H9 (cell line): Measurements from ENCODE around the gene MMEL1. TPM values are rescaled to one million over a fixed set of nuclear protein-coding genes. Genes with fewer than 3 reads are reported as not detected.

Source experiments
- DNase-seq: peaks from one replicate; pipeline ENCODE4 v3.0.0-alpha.2; 2017
- H2AFZ ChIP-seq: one replicate; pipeline ENCODE4 v1.6.1; 2013; ENCODE audit warnings: mild to moderate bottlenecking, low read length, control low read depth, moderate library complexity
- H2AK5ac ChIP-seq: 2 replicates; pipeline ENCODE4 v1.6.1; 2013; ENCODE audit warnings: low read length, control low read depth, mixed read lengths; ENCODE audit not compliant: insufficient read length
- H2BK120ac ChIP-seq: one replicate; pipeline ENCODE4 v1.6.1; 2013; ENCODE audit warnings: low read depth, mild to moderate bottlenecking, low read length, control low read depth, inconsistent platforms; ENCODE audit not compliant: poor library complexity, severe bottlenecking
- H2BK12ac ChIP-seq: 2 replicates; pipeline ENCODE4 v1.6.1; 2013; ENCODE audit warnings: low read length, control low read depth, mixed read lengths, low read depth; ENCODE audit not compliant: insufficient read length
- H2BK15ac ChIP-seq: 2 replicates; pipeline ENCODE4 v1.6.1; 2013; ENCODE audit warnings: low read depth, low read length, control low read depth
- H2BK20ac ChIP-seq: one replicate; pipeline ENCODE4 v1.6.1; 2013; ENCODE audit warnings: low read depth, mild to moderate bottlenecking, low read length, control low read depth, inconsistent platforms; ENCODE audit not compliant: poor library complexity, severe bottlenecking
- H2BK5ac ChIP-seq: 2 replicates; pipeline ENCODE4 v1.6.1; 2013; ENCODE audit warnings: low read length, control low read depth, mixed read lengths; ENCODE audit not compliant: insufficient read length
- H3K14ac ChIP-seq: 2 replicates; pipeline ENCODE4 v1.6.1; 2013; ENCODE audit warnings: low read length, control low read depth; ENCODE audit not compliant: insufficient read depth
- H3K18ac ChIP-seq: 2 replicates; pipeline ENCODE4 v1.6.1; 2013; ENCODE audit warnings: low read depth, mild to moderate bottlenecking, mixed read lengths, low read length, control low read depth; ENCODE audit not compliant: insufficient read length
- H3K23ac ChIP-seq: 2 replicates; pipeline ENCODE4 v1.6.1; 2013; ENCODE audit warnings: low read length, control low read depth, mixed read lengths, low read depth; ENCODE audit not compliant: insufficient read length
- H3K23me2 ChIP-seq: 2 replicates; pipeline ENCODE4 v1.6.1; 2013; ENCODE audit warnings: low read depth, mild to moderate bottlenecking, mixed read lengths, low read length, control low read depth; ENCODE audit not compliant: insufficient read length, poor library complexity, severe bottlenecking
- H3K27ac ChIP-seq: 2 replicates; pipeline ENCODE4 v1.5.1; 2013; ENCODE audit warnings: low read length, control low read depth, mixed read lengths, low read depth; ENCODE audit not compliant: insufficient read length
- H3K27me3 ChIP-seq: 2 replicates; pipeline ENCODE4 v1.6.1; 2013; ENCODE audit warnings: low read length, control low read depth, inconsistent platforms; ENCODE audit not compliant: insufficient read depth
- H3K4ac ChIP-seq: 2 replicates; pipeline ENCODE4 v1.6.1; 2013; ENCODE audit warnings: low read depth, mild to moderate bottlenecking, control low read depth, inconsistent platforms, low read length, moderate library complexity
- H3K4me1 ChIP-seq: 2 replicates; pipeline ENCODE4 v1.6.1; 2013; ENCODE audit warnings: low read length, control low read depth, inconsistent platforms; ENCODE audit not compliant: insufficient read depth
- H3K4me2 ChIP-seq: 2 replicates; pipeline ENCODE4 v1.6.1; 2013; ENCODE audit warnings: low read length, control low read depth, mixed read lengths; ENCODE audit not compliant: insufficient read length, insufficient read depth
- H3K56ac ChIP-seq: 2 replicates; pipeline ENCODE4 v1.6.1; 2013; ENCODE audit warnings: low read depth, mild to moderate bottlenecking, mixed read lengths, low read length, control low read depth; ENCODE audit not compliant: insufficient read length
- H3K79me1 ChIP-seq: 2 replicates; pipeline ENCODE4 v1.6.1; 2013; ENCODE audit warnings: low read depth, mild to moderate bottlenecking, moderate library complexity, low read length, control low read depth, inconsistent platforms; ENCODE audit not compliant: insufficient read depth, poor library complexity, severe bottlenecking
- H3K79me2 ChIP-seq: 2 replicates; pipeline ENCODE4 v1.6.1; 2013; ENCODE audit warnings: low read length, control low read depth, inconsistent platforms; ENCODE audit not compliant: insufficient read depth
- H3K9ac ChIP-seq: 2 replicates; pipeline ENCODE4 v1.6.1; 2013; ENCODE audit warnings: low read length, control low read depth, mixed read lengths; ENCODE audit not compliant: insufficient read length; ENCODE audit errors: extremely low read depth
- H3K9me3 ChIP-seq: one replicate; pipeline ENCODE4 v1.6.1; 2013; ENCODE audit warnings: low read depth, low read length, inconsistent platforms; ENCODE audit not compliant: control insufficient read depth
- H3T11ph ChIP-seq: one replicate; pipeline ENCODE4 v1.6.1; 2013; ENCODE audit warnings: mild to moderate bottlenecking, low read length, control low read depth, inconsistent platforms
- H4K20me1 ChIP-seq: one replicate; pipeline ENCODE4 v1.6.1; 2013; ENCODE audit not compliant: control insufficient read depth, insufficient read length, insufficient read depth
- H4K5ac ChIP-seq: 2 replicates; pipeline ENCODE4 v1.6.1; 2013; ENCODE audit warnings: low read depth, mild to moderate bottlenecking, mixed read lengths, low read length, control low read depth; ENCODE audit not compliant: insufficient read length
- H4K8ac ChIP-seq: replicated peaks from 2 replicates; pipeline ENCODE4 v1.6.1; 2013; ENCODE audit warnings: low read length, control low read depth, mixed read lengths, low read depth; ENCODE audit not compliant: insufficient read length
- H4K91ac ChIP-seq: 2 replicates; pipeline ENCODE4 v1.6.1; 2013; ENCODE audit warnings: low read depth, mild to moderate bottlenecking, moderate library complexity, mixed read lengths, low read length, control low read depth; ENCODE audit not compliant: insufficient read length
- H3K27ac Mint-ChIP-seq, 3 experiments: 2 replicates in 2 of 3; 3 replicates in 1 of 3; pipeline ENCODE4 v1.8.0; 2020 to 2021; ENCODE audit warnings: mixed read lengths in 3 of 3, mild to moderate bottlenecking in 1 of 3, moderate library complexity in 1 of 3
- H3K27me3 Mint-ChIP-seq: 2 replicates; pipeline ENCODE4 v1.8.0; 2021; ENCODE audit warnings: low read depth, mild to moderate bottlenecking, moderate library complexity, mixed read lengths
- H3K36me3 Mint-ChIP-seq, 3 experiments: 2 replicates in 2 of 3; 3 replicates in 1 of 3; pipeline ENCODE4 v1.8.0; 2020 to 2021; ENCODE audit warnings: low read depth in 3 of 3, mixed read lengths in 3 of 3; ENCODE audit not compliant: insufficient read depth in 1 of 3
- H3K4me1 Mint-ChIP-seq, 2 experiments: 2 replicates each; pipeline ENCODE4 v1.8.0; 2020; ENCODE audit warnings: mixed read lengths in 2 of 2
- H3K4me3 Mint-ChIP-seq, 2 experiments: 2 replicates in 1 of 2; 3 replicates in 1 of 2; pipeline ENCODE4 v1.8.0; 2020 to 2021; ENCODE audit warnings: mild to moderate bottlenecking in 2 of 2, mixed read lengths in 2 of 2, moderate library complexity in 1 of 2
- H3K9me3 Mint-ChIP-seq, 2 experiments: 2 replicates in 1 of 2; 3 replicates in 1 of 2; pipeline ENCODE4 v1.8.0; 2020; ENCODE audit warnings: mild to moderate bottlenecking in 2 of 2, mixed read lengths in 2 of 2, moderate library complexity in 1 of 2
- WGBS: extraction: QIAGEN DNeasy Blood & Tissue Kit; methylation state at CpG from one replicate; pipeline ENCODE4 v1.1.7; 2013; ENCODE audit warnings: missing lambda C conversion rate, low lambda C conversion rate, mixed read lengths; ENCODE audit not compliant: insufficient read length; ENCODE audit errors: extremely low coverage; 5-methylcytosine and 5-hydroxymethylcytosine counted together
- total RNA-seq: library from RNA; stranded (reverse); gene quantifications from 2 replicates; pipeline ENCODE4 v1.2.1, GENCODE V29; 2021
- TF ChIP-seq, protein P1 (sequence below): fragments of 200-600 bp; sonication (generic); conservative IDR thresholded peaks from 3 replicates; pipeline ENCODE4 v1.8.0; 2021; ENCODE audit warnings: antibody characterized with exemption, mild to moderate bottlenecking

The MMEL1 gene
- total RNA-seq, 1 experiment from 2014 or later: 0.42 TPM

DNA sequence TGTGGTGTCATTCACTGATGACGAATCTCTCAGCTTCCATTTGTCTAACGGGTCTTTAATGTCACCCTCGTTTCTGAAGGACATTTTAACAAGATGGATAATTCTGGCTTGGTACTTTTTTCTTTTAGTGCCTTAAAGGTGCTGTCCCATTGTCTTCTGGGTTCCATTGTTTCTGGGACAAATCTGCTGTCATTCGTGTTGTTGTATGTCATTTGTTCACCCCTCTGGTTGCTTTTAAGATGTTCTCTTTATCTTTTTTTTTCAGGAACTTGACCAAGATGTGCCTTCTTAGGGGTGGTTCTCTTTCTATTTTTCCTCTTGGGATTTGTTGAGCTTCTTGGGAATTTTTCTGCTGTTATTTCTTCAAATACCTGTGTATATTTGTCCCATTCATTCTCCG, 14.0 kb upstream of the MMEL1 start:
- DNase-seq: no peak
- TF ChIP-seq, protein P1, sequence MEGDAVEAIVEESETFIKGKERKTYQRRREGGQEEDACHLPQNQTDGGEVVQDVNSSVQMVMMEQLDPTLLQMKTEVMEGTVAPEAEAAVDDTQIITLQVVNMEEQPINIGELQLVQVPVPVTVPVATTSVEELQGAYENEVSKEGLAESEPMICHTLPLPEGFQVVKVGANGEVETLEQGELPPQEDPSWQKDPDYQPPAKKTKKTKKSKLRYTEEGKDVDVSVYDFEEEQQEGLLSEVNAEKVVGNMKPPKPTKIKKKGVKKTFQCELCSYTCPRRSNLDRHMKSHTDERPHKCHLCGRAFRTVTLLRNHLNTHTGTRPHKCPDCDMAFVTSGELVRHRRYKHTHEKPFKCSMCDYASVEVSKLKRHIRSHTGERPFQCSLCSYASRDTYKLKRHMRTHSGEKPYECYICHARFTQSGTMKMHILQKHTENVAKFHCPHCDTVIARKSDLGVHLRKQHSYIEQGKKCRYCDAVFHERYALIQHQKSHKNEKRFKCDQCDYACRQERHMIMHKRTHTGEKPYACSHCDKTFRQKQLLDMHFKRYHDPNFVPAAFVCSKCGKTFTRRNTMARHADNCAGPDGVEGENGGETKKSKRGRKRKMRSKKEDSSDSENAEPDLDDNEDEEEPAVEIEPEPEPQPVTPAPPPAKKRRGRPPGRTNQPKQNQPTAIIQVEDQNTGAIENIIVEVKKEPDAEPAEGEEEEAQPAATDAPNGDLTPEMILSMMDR: no peak
- H3K4ac ChIP-seq: no peak overlapping the region
- no peaks in the 10 kb centered on the region for H4K20me1 ChIP-seq
- H2AFZ ChIP-seq: no peak overlapping the region
- no peak overlapping the region for H2BK12ac ChIP-seq
- H2BK5ac ChIP-seq: no peak overlapping the region
- no peak overlapping the region for H3K27ac Mint-ChIP-seq
- no peak overlapping the region for H4K8ac ChIP-seq
- peaks cover 2 to 5% of the 10 kb centered on the region in 2 experiments; a peak in 1 of 4 replicates for H3K4me1 Mint-ChIP-seq
- no peak overlapping the region for H3K56ac ChIP-seq
- no peaks in the 10 kb centered on the region for H3K79me2 ChIP-seq
- H3K27me3 Mint-ChIP-seq: peaks cover 15% of the 10 kb centered on the region
- no peak overlapping the region for H4K91ac ChIP-seq
- no CpG with 5 or more reads among the region's 5 CpGs for WGBS
- no peak overlapping the region for H3T11ph ChIP-seq
- H3K4me3 Mint-ChIP-seq: no peak overlapping the region
- no peak overlapping the region for H2BK20ac ChIP-seq
- H3K14ac ChIP-seq: no peak overlapping the region
- H3K9me3 Mint-ChIP-seq: peaks cover 40 to 54% of the 10 kb centered on the region in 2 experiments
- H3K27ac ChIP-seq: no peak overlapping the region
- H3K23ac ChIP-seq: no peak overlapping the region
- no peak overlapping the region for H3K4me2 ChIP-seq
- H3K36me3 Mint-ChIP-seq: peaks cover 0 to 12% (median 4%) of the 10 kb centered on the region in 3 experiments; a peak in 2 of 7 replicates
- peaks cover 10% of the 10 kb centered on the region for H3K23me2 ChIP-seq
- H3K9me3 ChIP-seq: peaks cover 40% of the 10 kb centered on the region
- no peak overlapping the region for H2BK120ac ChIP-seq
- H4K5ac ChIP-seq: no peak overlapping the region
- no peaks in the 10 kb centered on the region for H3K4me1 ChIP-seq
- H3K18ac ChIP-seq: no peak overlapping the region
- H3K79me1 ChIP-seq: no peaks in the 10 kb centered on the region
- no peaks in the 10 kb centered on the region for H3K27me3 ChIP-seq
- no peak overlapping the region for H2BK15ac ChIP-seq
- H3K9ac ChIP-seq: no peak overlapping the region
- no peak overlapping the region for H2AK5ac ChIP-seq
